Testis (tissue), 2 donors: ENCODE data around the gene TPR.

Source experiments
- CTCF ChIP-seq, 3 experiments: fragments of 450-650 bp in 2 of 3; fragments of 200-600 bp in 1 of 3; sonication (generic) in 1 of 3; IDR thresholded peaks; one replicate each; pipeline ENCODE4 v1.5.1; 2016 to 2019; ENCODE audit warnings: antibody characterized with exemption in 3 of 3, mild to moderate bottlenecking in 2 of 3, moderate library complexity in 1 of 3
- POLR2A ChIP-seq: fragments of 450-650 bp; IDR thresholded peaks from one replicate; pipeline ENCODE4 v1.6.1; 2017; ENCODE audit warnings: antibody characterized with exemption, mild to moderate bottlenecking, moderate library complexity

DNA sequence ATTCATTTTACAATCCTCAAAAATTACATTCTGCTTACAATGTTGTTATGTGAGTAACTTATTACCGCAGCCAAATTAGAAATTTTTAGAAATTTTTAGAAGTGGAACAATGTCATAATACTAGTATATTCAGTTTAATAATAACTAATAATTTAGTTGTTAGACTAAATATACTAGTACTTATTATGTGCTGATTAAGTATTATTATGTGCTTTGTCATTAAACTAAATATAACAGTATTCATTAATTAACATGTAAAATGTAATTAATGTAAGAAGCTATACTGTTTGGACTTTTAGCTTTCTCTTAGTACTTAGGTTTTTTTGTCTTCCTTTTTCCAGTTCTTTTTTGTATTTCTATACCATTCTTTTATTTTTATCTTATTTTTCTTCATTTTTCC lies 15.9 kb upstream of the TPR start:
- TF ChIP-seq CTCF (IDR thresholded peaks at IDR 0.05) (no peak), POLR2A (no peak)
